ENCODE measurements around the gene KLHL7.

The KLHL7 gene

DNA sequence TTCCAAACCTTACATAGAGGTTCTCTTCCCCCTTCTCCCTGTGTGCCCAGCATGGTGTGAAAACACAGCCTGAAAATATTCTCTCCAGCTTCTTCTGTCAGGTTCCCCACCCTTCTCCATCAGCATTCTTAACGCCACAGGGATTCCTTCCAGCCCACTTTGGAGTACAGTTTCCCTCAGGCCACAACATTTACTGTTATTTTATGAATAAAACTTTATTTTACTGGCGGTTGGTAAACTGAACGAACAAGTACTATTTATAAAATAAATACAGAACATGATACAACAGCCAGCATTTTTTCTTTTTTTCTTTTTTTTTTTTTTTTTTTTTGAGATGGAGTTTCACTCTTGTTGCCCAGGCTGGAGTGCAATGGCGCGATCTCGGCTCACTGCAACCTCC lies 109.4 kb downstream of the KLHL7 start:
- Histone ChIP-seq H3K9ac (ENCODE audit: low read length) (no peak overlapping the region), H4K20me1 (ENCODE audit: insufficient read depth, low read length) (no peaks in the 10 kb centered on the region), H3K4me2 (ENCODE audit: low read length) (no peak overlapping the region), H3K9me3 (ENCODE audit: insufficient read depth, low read length) (no peaks in the 10 kb centered on the region), H3K27ac (ENCODE audit: low read length) (no peak overlapping the region), H3K4me3 (ENCODE audit: low read length) (no peak overlapping the region), H2AFZ (ENCODE audit: low read depth, low read length) (no peak overlapping the region), H3K27me3 (ENCODE audit: low read depth, low read length) (no peaks in the 10 kb centered on the region), H3K4me1 (ENCODE audit: low read length) (no peaks in the 10 kb centered on the region), H3K79me2 (ENCODE audit: low read length) (no peaks in the 10 kb centered on the region), H3K36me3 (replicated peaks; ENCODE audit: low read depth, low read length) (no peaks in the 10 kb centered on the region)
- no peak for TF ChIP-seq CTCF (IDR thresholded peaks at IDR 0.05; ENCODE audit: low read depth, low read length)
- no peak for TF ChIP-seq EZH2phosphoT487 (IDR thresholded peaks at IDR 0.05; ENCODE audit: low read depth)

GRCh38 chr7:23216021-23216420 lies 110.4 kb downstream of the KLHL7 start:
- Histone ChIP-seq H3K9ac (ENCODE audit: low read length) (no peak overlapping the region), H3K4me3 (ENCODE audit: low read length) (no peak overlapping the region), H3K27ac (ENCODE audit: low read length) (no peak overlapping the region), H3K79me2 (ENCODE audit: low read length) (no peaks in the 10 kb centered on the region), H3K4me1 (ENCODE audit: low read length) (no peaks in the 10 kb centered on the region), H3K9me3 (ENCODE audit: insufficient read depth, low read length) (no peaks in the 10 kb centered on the region), H3K27me3 (ENCODE audit: low read depth, low read length) (no peaks in the 10 kb centered on the region), H3K4me2 (ENCODE audit: low read length) (no peak overlapping the region), H3K36me3 (replicated peaks; ENCODE audit: low read depth, low read length) (no peaks in the 10 kb centered on the region), H4K20me1 (ENCODE audit: insufficient read depth, low read length) (no peaks in the 10 kb centered on the region), H2AFZ (ENCODE audit: low read depth, low read length) (no peak overlapping the region)
- no peak for TF ChIP-seq CTCF (IDR thresholded peaks at IDR 0.05; ENCODE audit: low read depth, low read length)
- no peak for TF ChIP-seq EZH2phosphoT487 (IDR thresholded peaks at IDR 0.05; ENCODE audit: low read depth)

DNA sequence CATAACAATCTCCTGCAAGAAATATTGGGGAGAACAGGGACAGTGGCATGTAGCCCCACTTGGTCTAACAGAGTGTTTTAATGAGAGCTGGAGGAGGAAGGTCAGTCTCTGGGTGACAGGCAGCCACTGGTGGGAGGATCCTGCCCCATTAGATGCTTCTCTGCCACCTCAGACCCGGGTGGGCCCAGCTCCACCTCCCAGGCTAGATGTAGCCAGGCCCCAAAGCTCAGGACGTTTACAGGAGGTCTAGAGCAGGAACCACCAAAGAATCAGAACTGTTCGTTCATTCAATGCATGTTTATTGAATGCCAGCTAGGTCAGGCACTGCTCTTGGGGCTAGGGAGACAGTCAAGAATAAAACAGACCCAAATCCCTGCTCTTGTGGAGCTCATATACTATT lies 112.6 kb downstream of the KLHL7 start:
- Histone ChIP-seq H3K9me3 (ENCODE audit: insufficient read depth, low read length) (no peaks in the 10 kb centered on the region), H3K27me3 (ENCODE audit: low read depth, low read length) (no peaks in the 10 kb centered on the region)

GRCh38 chr7:23220690-23221305 lies 115.2 kb downstream of the KLHL7 start:
- Histone ChIP-seq H3K79me2 (ENCODE audit: low read length) (no peaks in the 10 kb centered on the region), H3K4me1 (ENCODE audit: low read length) (peaks cover 11% of the 10 kb centered on the region), H3K27ac (ENCODE audit: low read length) (no peak overlapping the region), H4K20me1 (ENCODE audit: insufficient read depth, low read length) (no peaks in the 10 kb centered on the region), H3K9ac (ENCODE audit: low read length) (no peak overlapping the region), H3K36me3 (replicated peaks; ENCODE audit: low read depth, low read length) (no peaks in the 10 kb centered on the region), H3K4me3 (ENCODE audit: low read length) (no peak overlapping the region), H3K9me3 (ENCODE audit: insufficient read depth, low read length) (no peaks in the 10 kb centered on the region), H2AFZ (ENCODE audit: low read depth, low read length) (no peak overlapping the region), H3K27me3 (ENCODE audit: low read depth, low read length) (no peaks in the 10 kb centered on the region), H3K4me2 (ENCODE audit: low read length) (no peak overlapping the region)
- no peak for TF ChIP-seq EZH2phosphoT487 (IDR thresholded peaks at IDR 0.05; ENCODE audit: low read depth)
- no peak for TF ChIP-seq CTCF (IDR thresholded peaks at IDR 0.05; ENCODE audit: low read depth, low read length)

More for the DNA sequence above, 112.6 kb downstream of the KLHL7 start:
- Histone ChIP-seq H2AFZ (ENCODE audit: low read depth, low read length) (no peak overlapping the region), H3K4me3 (ENCODE audit: low read length) (no peak overlapping the region), H4K20me1 (ENCODE audit: insufficient read depth, low read length) (no peaks in the 10 kb centered on the region), H3K79me2 (ENCODE audit: low read length) (no peaks in the 10 kb centered on the region), H3K4me1 (ENCODE audit: low read length) (no peaks in the 10 kb centered on the region), H3K9ac (ENCODE audit: low read length) (no peak overlapping the region), H3K4me2 (ENCODE audit: low read length) (no peak overlapping the region), H3K27ac (ENCODE audit: low read length) (no peak overlapping the region), H3K36me3 (replicated peaks; ENCODE audit: low read depth, low read length) (no peaks in the 10 kb centered on the region)
- TF ChIP-seq CTCF (IDR thresholded peaks at IDR 0.05; ENCODE audit: low read depth, low read length) (no peak), EZH2phosphoT487 (IDR thresholded peaks at IDR 0.05; ENCODE audit: low read depth) (no peak)
